Stimulated activated naive CD4-positive, alpha-beta T cell treated with Interleukin-2 at 50 U/mL for 16 hours (primary cell): ENCODE data around the gene MAML1.

ENCODE experiments used
- DNase-seq: peaks from one replicate; lab custom pipeline; 2025; lab: John Stamatoyannopoulos, UW

Gene MAML1

DNA sequence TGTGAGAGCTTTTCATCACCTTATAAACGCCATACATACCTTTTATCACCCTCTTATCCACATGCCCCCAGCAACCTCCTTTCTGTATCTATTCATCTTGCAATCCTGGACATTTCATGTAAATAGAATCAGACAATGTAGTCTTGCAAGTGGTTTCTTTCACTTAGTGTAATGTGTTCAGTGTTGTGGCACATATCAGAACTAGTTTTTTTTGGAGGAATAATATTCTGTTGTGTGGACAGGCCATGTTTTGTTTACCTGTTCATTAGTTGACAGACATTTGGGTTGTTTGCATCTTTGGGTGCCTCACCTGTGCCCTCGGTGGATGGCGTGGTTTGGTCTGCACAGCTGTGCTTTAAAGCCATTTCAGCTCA lies 89.4 kb downstream of the MAML1 start:
- no peak for DNase-seq

DNA sequence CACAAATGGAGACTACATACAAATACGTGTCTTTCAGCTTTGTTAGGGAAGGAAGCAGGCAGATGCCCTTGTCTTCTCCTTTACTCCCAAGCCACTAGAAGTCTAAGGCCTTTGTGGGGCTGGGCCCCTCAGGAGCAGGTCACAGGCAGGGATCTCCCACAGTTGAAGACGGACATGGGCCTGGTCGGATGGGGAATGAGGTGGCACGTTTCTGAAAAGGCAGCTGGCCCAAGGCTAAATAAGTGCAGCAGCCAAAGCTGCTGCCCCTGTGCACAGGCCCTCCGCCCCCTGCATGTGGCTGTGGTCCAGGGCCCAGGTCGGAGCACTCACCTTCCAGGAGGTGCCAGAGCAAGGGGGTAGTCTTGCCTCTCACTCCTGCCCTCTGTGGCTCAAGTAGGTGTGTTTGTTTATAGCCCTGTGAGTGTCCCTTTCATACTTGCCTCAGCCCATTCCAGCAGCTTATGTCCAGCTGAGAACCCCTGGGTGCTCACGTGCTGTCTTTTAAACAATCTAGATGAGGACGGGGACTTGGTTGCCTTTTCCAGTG lies 89.9 kb downstream of the MAML1 start:
- no peak for DNase-seq

DNA sequence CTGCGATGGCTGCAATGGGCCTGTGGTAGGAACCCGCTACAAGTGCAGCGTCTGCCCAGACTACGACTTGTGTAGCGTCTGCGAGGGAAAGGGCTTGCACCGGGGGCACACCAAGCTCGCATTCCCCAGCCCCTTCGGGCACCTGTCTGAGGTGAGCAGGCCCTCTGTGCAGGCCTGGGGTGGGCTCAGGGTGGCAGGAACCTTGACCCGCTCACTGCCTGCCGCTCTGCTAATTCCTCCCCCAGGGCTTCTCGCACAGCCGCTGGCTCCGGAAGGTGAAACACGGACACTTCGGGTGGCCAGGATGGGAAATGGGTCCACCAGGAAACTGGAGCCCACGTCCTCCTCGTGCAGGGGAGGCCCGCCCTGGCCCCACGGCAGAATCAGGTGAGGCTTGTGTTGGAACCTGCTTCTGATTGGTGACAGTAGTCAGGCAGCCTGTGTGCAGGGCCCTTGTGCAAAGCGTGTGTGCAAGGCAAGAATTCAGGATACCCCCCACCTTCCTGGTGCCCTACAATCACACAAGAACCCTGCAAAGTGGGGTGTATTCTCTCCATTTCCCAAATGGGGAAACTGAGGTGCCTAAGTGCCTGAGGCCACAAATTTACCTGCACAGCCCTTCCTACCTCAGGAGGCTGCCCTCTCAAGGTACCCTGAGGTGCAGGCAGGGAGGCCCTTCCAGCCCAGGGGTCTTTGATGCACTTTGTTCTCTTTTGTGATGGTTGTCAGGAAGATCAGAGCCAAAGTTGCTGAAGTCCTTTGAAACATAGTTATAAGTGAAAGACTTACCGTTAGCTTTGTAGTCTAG lies 91.5 kb downstream of the MAML1 start:
- DNase-seq = no peak

DNA sequence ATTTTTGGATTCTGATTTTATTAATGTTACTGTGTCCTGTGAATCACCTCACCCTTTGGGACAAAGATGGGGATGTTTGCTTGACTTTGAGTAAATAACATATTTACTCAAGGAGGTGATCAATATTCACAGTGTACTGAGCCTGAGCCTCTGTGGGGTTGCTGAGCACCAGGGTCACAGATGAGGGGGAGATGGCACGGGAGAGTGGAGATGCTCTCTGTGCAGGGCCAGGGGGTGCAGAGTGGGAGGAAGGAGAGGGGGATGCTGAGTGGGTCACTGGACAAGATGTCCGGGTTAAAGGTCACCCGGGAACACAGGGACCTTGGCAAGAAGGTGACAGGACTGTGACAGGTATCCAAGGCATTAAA lies 92.1 kb downstream of the MAML1 start:
- no peak for DNase-seq

DNA sequence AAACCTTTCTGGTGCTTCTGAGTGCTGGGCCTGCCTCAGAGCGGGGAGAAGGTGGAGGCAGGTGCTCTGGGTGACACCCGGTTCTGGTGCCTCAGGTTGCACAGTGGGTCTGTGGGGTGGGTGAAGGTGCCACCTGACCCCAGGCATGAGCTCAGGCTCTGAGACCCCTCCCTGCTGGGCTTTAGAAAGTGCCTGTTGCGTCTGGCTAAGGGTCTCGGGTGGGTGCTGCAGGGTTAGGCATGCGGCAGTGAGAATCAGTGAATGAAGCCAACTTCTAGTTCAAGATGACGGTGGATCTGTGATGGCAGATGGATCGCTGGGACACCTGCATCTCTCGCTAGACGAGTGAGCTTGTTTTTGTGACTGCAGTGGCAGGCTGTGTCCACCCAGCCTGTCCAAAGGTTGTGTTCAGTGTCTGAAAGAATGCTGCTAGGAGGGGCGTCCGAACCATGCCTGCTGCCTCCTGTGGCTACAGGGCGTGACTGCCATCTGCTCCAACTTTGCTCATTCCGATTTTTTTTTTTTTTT lies 93.1 kb downstream of the MAML1 start:
- DNase-seq = no peak
